Measurements from ENCODE around the gene USP49.

USP49 gene

DNA sequence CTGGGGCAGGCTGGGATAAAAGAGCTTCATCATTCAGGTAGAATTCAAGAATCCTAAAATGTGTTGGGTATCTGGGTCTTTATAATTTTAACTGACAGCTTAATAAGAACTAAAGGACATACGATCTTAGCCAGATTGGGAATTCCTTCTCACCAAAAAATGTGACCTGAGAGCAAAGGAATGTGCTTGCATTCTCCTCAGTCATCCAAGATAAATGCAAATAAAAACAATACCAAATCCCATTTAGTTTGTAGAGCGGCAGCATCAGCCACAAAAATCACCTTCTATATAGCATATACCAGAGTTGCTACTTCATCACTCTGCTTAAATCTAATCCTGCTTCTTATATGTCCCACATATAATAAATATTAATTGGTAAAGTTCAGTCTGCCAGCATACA lies 16.9 kb downstream of the USP49 start:
- DNase-seq (ENCODE audit: extremely low read depth in 1 of 2, low read depth in 1 of 2): no peak

DNA sequence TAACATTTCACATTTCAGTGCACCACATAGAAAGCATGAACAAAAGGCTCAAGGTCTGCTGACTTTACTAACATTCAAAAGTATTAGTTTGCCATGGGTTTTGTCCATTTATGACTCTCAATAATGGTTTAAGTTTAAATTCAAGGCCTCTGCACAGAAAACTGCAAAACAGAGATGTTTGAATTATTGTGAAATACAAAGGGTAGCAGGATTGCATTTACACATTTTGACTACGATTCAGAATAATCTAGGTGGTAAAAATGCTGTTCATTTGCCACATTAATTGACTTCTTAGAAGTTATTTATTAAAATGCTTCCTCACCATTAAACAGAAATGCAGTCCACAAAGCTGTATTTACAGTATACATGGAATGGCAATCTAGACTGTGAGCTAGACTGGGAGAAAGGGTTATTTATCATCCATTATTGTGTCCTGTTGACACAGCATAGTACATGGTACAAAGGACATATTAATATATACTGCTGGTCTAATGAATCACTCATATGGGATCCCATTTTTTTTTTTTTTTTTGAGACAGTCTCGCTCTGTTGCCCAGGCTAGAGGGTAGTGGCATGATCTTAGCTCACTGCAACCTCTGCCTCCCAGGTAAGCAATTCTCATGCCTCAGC lies 18.0 kb downstream of the USP49 start:
- no peak for DNase-seq (ENCODE audit: extremely low read depth in 1 of 2, low read depth in 1 of 2)

- DNase-seq (ENCODE audit: extremely low read depth in 1 of 2, low read depth in 1 of 2): no peak
Observed at GRCh38 chr6:41874741-41875140, 20.4 kb downstream of the USP49 start.

- DNase-seq (ENCODE audit: extremely low read depth in 1 of 2, low read depth in 1 of 2): no peak
Observed at GRCh38 chr6:41872147-41872546, 23.0 kb downstream of the USP49 start.

DNA sequence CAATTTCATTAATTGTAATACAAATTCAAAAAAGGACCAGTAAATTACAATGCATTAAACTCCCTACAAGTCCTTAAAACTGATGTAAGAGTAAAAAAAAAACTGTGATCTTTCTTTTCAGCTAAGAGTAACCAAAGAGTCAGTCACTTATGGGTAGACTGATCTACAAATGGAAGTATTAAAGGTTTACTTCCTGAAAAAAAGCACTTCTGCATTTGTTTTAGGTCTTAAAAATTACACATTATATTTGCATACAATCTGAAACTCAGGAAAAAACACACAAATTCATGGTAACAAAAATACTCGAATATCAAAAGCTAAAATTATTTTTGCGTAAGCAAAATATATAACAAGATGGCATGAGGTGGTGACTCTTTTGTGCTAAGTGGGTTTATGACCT lies 23.5 kb downstream of the USP49 start:
- DNase-seq (ENCODE audit: extremely low read depth in 1 of 2, low read depth in 1 of 2): no peak

GRCh38 chr6:41859356-41859755 lies 35.8 kb downstream of the USP49 start:
- DNase-seq (ENCODE audit: extremely low read depth in 1 of 2, low read depth in 1 of 2): no peak

DNA sequence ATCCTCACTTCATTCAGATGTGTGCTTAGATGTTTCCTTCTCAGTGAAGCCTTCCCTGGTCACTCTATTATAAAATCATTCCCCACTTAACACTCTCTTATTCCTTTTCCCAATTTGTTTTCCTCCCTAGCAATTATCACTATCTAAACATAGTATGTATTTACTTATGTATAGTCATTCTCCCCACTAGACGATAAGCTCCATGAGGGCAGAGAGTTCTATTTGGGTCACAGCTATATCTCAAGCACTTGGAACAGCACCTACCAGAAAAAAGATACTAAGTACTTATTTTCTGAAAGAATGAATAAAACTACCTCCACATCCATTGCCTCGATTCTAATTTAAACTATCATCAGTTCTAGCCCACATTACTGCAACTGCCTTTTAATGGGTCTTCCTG lies 36.5 kb downstream of the USP49 start:
- DNase-seq (ENCODE audit: extremely low read depth in 1 of 2, low read depth in 1 of 2): no peak

- DNase-seq (ENCODE audit: extremely low read depth in 1 of 2, low read depth in 1 of 2): no peak
Observed at GRCh38 chr6:41850861-41851260, 44.3 kb downstream of the USP49 start.

DNA sequence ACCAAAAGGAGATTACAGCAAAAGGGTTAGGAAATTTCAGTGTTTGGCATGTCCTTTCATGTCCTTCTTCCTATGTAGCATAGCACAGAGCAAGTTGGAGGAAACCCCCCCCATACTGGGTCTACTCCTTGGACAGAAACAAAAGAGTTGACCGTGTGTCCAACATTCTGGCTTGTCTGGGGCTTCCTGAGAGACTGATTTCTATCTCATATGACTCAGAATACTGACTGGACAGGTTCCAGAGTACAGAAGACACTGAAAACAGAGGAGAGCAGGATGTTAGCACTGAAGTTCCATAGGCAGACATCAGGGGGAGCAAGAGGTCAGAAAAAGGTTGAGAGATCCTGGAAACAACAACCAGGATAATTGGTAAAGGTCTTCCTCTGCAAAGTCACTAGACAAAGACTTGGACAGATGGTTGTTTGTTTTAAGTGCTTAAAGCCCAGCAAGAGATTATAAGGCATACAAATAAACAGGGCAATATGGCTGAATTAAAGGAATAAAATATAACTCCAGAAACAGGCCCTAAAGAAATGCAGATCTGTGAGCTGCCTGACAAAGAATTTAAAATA lies 48.4 kb downstream of the USP49 start:
- peak in 1 of 2 donors; percentile 13 for DNase-seq (ENCODE audit: extremely low read depth in 1 of 2, low read depth in 1 of 2)

DNA sequence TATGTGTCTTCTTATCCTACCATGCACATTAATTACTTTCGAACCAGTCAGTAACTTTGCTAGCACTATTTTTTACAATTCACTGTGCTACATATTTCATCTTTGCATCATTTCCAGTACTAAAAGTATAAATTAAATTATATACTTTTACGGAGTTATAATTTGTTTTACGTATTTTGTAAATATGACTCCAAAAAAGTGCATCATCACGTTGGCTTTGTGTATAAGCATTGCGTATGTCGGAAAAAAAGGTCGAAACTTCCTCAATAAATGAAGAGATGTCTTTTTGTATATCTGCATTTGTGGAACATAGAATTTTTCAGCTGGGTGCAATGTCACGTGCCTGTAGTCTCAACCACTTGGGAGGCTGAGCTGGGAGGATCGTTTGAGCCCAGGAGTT lies 52.0 kb downstream of the USP49 start:
- no peak for DNase-seq (ENCODE audit: extremely low read depth in 1 of 2, low read depth in 1 of 2)

- DNase-seq (ENCODE audit: extremely low read depth in 1 of 2, low read depth in 1 of 2): no peak
Observed at GRCh38 chr6:41840326-41840725, 54.8 kb downstream of the USP49 start.

DNA sequence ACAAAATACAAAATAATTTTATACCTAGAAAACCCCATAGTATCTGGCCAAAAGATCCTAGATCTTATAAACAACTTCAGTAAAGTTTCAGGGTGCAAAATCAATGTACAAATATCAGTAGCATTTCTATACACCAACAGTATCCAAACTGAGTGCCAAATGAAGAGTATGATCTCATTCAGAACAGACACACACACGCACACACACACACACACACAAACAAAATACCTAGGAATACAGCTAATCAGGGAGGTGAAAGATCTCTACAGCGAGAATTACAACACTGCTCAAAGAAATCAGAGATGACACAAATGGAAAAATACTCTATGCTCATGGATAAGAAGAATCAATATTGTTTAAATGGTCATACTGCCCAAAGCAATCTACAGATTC lies 58.5 kb downstream of the USP49 start:
- no peak for DNase-seq (ENCODE audit: extremely low read depth in 1 of 2, low read depth in 1 of 2)

DNA sequence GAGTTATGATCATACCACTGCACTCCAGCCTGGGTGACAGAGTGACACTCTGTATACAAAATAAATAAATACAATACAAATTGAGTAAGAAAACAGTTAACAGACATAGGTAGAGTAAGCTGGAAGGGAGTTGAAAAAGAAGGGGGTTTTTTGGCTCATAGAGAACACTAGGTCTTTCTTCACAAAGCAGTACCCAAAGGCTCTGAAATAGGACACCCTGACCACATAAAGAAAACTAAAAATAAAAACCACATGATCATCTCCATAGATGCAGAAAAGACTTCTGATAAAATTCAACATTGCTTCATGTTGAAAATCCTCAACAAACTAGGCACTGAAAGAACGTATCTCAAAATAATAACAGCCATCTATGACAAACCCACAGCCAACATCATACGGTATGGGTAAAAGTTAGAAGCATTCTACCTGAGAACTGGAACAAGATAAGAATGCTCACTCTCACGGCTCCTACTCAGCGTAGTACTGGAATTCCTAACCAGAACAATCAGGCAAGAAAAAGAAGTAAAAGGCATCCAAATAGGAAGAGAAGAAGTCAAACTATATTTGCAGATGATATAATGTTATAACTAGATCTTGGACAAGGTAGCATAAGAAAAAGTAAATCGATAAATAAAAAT lies 59.0 kb downstream of the USP49 start:
- no peak for DNase-seq (ENCODE audit: extremely low read depth in 1 of 2, low read depth in 1 of 2)

DNA sequence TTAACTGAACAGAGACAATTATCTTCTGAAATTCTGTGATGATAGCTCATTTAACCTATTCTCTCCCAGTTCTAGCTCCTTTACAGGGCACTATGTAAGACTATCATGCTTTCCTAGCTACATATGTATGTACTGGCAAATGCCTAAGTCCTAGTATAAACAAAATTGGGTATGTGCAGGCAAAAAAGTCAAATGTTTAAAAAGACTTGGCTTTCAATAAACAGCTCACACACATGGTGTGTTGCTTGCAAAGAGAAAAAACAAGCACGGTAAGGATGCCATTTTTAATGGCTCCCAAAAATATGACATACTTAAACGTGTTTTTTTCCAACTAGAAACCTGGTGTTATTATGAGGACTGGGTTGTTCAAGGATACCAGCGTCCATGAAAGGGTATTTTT lies 62.9 kb downstream of the USP49 start:
- DNase-seq (ENCODE audit: extremely low read depth in 1 of 2, low read depth in 1 of 2): no peak

DNA sequence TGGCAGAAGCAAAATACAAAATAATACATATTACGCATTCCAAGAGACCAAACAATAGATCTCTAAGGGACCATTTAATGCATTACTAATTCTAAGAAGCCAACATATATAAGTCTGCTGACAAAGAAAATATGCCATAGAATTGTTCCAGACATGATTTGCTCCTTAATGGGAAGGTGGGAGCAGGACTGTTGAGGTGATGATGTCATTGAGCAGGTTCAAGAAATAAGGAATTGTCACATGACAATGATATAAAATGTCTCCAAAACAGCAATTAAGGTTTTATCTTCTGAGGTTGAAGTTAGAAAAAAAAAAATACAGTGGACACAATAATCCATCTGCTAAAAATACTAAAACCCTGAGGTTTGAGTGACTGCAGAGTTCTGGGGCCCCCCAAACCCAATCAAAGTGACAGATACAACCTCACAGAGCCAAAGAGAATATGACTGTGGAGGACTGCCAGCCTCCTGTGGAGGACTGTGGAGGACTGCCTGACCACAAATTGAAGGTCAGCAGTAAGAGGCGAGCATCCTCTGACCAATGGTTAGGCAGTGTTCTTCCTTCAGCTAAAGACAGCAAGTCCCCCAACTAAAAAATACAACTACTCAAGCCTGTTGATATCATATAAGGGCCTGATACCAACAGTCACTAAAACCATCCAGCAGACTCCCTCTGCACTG lies 68.7 kb downstream of the USP49 start:
- no peak for DNase-seq (ENCODE audit: extremely low read depth in 1 of 2, low read depth in 1 of 2)

GRCh38 chr6:41824571-41825569 lies 70.3 kb downstream of the USP49 start:
- no peak for DNase-seq (ENCODE audit: extremely low read depth in 1 of 2, low read depth in 1 of 2)

DNA sequence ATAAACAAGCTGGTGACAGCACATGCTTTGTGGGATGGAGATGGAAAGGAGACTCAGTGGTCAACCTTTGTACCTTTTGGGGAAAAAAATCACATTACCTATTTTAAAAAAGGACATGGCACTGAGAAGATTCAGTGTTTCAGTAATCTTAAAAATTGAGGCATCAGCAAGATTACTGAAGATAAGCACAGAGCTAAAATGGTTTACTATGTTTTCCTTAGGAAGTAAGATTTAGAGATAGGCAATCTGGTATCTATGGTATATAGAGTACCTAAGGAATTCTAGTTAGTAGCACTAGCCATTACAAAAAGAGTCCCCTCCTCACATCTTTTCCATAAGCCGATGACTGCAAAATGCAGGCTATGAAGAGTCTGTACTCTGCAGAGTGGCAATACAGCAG lies 72.0 kb downstream of the USP49 start:
- DNase-seq (ENCODE audit: extremely low read depth in 1 of 2, low read depth in 1 of 2): no peak

DNA sequence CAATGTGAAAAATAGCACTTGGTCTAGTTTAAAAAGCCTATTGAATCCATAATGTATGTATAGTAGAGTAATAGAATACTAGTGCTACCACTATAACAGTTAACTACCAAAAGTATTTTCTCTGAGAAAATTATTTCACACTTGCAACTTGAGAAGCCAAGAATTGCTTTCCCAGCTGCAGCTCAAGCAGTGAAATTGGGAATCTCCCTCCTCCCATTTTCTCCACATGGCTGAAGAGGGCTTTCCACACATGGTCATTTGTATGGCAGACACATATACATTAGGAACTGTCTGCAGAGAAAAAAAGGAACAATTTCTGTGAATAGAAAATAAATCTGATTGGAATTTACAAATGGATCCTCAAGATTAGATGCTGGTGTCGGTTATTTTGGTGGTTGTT lies 73.2 kb downstream of the USP49 start:
- DNase-seq (ENCODE audit: extremely low read depth in 1 of 2, low read depth in 1 of 2): no peak

DNA sequence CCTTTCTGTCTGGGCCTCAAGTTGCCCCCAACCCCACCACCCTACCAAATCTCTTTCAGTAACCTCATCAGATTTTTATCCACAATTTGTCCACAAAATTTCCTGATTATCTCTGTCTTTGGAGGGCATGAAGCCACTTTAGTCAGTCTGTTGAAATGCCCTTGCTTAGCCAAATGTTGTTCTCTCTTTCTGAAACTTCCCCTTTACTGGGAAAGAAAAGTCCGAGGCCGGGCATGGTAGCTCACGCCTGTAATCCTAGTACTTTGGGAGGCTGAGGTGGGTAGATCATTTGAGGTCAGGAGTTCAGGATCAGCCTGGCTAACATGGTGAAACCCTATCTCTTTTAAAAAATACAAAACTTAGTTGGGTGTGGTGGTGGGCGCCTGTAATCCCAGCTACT lies 73.9 kb downstream of the USP49 start:
- DNase-seq (ENCODE audit: extremely low read depth in 1 of 2, low read depth in 1 of 2): no peak

DNA sequence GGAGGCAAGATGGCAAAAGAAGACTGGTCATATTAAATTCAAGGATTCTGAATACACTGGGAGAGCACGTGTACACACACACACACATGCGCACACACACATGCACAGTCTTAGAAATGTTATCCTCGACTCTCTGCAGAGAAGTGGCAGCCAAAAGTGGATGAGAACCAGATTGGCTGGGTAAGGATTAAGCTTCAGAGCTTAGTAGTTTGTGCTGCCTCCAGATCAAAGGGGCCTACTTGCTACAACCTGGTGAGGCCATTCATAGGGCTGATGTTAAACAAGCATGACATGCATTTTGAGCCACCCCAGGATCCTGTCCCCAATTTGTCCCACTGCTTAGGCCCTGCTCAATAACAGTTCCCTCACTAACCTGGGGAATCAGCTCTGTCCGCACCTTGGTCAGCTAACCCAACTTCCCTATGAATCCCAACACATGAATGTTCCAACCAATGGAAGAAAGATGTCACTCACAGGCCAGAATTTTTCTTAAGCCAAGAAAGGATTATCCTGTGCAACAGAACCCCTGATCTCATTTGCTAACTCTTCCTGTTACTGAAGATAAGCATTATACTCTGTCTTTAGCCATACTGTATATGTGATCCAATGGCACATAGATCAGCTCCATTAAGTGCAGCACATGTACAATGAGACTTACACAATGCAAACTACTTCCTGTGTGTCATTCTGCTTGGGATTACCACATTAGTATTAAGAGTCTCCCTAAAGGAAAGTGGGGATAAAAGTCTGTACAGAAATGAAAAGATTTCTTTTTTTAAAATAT lies 76.7 kb downstream of the USP49 start:
- no peak for DNase-seq (ENCODE audit: extremely low read depth in 1 of 2, low read depth in 1 of 2)

Measured in stimulated activated CD8-positive, alpha-beta memory T cell treated with anti-CD3 and anti-CD28 coated beads, Interleukin-7, amount 100 ng/mL, for 48 hours (primary cell).